ENCODE measurements around the gene SMIM36. TPM values are rescaled to one million over a fixed set of nuclear protein-coding genes. Genes with fewer than 3 reads are reported as not detected.

SMIM36 gene
- total and polyA plus RNA-seq, 2 experiments from 2014 or later: not detected

DNA sequence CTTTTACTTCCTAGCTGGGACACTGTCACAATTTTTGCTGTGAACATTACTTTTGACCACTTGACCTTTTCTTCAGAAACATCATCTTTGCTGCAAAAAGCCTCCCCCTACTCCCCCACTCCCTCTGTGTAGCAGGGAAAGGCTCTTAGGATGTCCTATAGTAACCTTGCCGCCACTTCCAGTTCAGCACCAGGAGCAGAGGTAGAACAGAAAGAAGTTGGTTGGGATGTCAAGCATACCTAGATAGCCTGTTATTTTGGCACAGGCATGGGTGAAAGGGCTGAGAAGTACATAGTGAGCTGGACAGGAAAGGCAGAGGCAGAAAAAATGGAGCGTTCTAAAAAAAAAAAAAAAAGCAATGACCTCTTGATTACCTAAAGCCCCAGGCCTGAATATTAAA, 31.3 kb downstream of the SMIM36 start:
- no peaks in the 10 kb centered on the region for H3K79me2 ChIP-seq (replicated peaks; ENCODE audit: insufficient read depth)
- no peak for TF ChIP-seq STAT1 (IDR thresholded peaks at IDR 0.05; ENCODE audit: unreplicated experiment)
- TF ChIP-seq, protein P1, sequence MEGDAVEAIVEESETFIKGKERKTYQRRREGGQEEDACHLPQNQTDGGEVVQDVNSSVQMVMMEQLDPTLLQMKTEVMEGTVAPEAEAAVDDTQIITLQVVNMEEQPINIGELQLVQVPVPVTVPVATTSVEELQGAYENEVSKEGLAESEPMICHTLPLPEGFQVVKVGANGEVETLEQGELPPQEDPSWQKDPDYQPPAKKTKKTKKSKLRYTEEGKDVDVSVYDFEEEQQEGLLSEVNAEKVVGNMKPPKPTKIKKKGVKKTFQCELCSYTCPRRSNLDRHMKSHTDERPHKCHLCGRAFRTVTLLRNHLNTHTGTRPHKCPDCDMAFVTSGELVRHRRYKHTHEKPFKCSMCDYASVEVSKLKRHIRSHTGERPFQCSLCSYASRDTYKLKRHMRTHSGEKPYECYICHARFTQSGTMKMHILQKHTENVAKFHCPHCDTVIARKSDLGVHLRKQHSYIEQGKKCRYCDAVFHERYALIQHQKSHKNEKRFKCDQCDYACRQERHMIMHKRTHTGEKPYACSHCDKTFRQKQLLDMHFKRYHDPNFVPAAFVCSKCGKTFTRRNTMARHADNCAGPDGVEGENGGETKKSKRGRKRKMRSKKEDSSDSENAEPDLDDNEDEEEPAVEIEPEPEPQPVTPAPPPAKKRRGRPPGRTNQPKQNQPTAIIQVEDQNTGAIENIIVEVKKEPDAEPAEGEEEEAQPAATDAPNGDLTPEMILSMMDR (conservative IDR thresholded peaks at IDR 0.05; ENCODE audit: low read depth in 2 of 2): no peak
- TF ChIP-seq ZNF331 (CRISPR knock-in tag; IDR thresholded peaks at IDR 0.05; ENCODE audit: low read depth): no peak
- TF ChIP-seq JUNB (IDR thresholded peaks at IDR 0.05; ENCODE audit: unreplicated experiment): no peak
- no peak for TF ChIP-seq NANOG (IDR thresholded peaks at IDR 0.05; ENCODE audit: borderline replicate concordance)
- TF ChIP-seq ETS1 (IDR thresholded peaks at IDR 0.05): no peak
- TF ChIP-seq, protein P2, sequence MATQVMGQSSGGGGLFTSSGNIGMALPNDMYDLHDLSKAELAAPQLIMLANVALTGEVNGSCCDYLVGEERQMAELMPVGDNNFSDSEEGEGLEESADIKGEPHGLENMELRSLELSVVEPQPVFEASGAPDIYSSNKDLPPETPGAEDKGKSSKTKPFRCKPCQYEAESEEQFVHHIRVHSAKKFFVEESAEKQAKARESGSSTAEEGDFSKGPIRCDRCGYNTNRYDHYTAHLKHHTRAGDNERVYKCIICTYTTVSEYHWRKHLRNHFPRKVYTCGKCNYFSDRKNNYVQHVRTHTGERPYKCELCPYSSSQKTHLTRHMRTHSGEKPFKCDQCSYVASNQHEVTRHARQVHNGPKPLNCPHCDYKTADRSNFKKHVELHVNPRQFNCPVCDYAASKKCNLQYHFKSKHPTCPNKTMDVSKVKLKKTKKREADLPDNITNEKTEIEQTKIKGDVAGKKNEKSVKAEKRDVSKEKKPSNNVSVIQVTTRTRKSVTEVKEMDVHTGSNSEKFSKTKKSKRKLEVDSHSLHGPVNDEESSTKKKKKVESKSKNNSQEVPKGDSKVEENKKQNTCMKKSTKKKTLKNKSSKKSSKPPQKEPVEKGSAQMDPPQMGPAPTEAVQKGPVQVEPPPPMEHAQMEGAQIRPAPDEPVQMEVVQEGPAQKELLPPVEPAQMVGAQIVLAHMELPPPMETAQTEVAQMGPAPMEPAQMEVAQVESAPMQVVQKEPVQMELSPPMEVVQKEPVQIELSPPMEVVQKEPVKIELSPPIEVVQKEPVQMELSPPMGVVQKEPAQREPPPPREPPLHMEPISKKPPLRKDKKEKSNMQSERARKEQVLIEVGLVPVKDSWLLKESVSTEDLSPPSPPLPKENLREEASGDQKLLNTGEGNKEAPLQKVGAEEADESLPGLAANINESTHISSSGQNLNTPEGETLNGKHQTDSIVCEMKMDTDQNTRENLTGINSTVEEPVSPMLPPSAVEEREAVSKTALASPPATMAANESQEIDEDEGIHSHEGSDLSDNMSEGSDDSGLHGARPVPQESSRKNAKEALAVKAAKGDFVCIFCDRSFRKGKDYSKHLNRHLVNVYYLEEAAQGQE (IDR thresholded peaks at IDR 0.05; ENCODE audit: unreplicated experiment): no peak
- TF ChIP-seq ZNF114 (CRISPR knock-in tag; IDR thresholded peaks at IDR 0.05): no peak
- TF ChIP-seq, protein P3, sequence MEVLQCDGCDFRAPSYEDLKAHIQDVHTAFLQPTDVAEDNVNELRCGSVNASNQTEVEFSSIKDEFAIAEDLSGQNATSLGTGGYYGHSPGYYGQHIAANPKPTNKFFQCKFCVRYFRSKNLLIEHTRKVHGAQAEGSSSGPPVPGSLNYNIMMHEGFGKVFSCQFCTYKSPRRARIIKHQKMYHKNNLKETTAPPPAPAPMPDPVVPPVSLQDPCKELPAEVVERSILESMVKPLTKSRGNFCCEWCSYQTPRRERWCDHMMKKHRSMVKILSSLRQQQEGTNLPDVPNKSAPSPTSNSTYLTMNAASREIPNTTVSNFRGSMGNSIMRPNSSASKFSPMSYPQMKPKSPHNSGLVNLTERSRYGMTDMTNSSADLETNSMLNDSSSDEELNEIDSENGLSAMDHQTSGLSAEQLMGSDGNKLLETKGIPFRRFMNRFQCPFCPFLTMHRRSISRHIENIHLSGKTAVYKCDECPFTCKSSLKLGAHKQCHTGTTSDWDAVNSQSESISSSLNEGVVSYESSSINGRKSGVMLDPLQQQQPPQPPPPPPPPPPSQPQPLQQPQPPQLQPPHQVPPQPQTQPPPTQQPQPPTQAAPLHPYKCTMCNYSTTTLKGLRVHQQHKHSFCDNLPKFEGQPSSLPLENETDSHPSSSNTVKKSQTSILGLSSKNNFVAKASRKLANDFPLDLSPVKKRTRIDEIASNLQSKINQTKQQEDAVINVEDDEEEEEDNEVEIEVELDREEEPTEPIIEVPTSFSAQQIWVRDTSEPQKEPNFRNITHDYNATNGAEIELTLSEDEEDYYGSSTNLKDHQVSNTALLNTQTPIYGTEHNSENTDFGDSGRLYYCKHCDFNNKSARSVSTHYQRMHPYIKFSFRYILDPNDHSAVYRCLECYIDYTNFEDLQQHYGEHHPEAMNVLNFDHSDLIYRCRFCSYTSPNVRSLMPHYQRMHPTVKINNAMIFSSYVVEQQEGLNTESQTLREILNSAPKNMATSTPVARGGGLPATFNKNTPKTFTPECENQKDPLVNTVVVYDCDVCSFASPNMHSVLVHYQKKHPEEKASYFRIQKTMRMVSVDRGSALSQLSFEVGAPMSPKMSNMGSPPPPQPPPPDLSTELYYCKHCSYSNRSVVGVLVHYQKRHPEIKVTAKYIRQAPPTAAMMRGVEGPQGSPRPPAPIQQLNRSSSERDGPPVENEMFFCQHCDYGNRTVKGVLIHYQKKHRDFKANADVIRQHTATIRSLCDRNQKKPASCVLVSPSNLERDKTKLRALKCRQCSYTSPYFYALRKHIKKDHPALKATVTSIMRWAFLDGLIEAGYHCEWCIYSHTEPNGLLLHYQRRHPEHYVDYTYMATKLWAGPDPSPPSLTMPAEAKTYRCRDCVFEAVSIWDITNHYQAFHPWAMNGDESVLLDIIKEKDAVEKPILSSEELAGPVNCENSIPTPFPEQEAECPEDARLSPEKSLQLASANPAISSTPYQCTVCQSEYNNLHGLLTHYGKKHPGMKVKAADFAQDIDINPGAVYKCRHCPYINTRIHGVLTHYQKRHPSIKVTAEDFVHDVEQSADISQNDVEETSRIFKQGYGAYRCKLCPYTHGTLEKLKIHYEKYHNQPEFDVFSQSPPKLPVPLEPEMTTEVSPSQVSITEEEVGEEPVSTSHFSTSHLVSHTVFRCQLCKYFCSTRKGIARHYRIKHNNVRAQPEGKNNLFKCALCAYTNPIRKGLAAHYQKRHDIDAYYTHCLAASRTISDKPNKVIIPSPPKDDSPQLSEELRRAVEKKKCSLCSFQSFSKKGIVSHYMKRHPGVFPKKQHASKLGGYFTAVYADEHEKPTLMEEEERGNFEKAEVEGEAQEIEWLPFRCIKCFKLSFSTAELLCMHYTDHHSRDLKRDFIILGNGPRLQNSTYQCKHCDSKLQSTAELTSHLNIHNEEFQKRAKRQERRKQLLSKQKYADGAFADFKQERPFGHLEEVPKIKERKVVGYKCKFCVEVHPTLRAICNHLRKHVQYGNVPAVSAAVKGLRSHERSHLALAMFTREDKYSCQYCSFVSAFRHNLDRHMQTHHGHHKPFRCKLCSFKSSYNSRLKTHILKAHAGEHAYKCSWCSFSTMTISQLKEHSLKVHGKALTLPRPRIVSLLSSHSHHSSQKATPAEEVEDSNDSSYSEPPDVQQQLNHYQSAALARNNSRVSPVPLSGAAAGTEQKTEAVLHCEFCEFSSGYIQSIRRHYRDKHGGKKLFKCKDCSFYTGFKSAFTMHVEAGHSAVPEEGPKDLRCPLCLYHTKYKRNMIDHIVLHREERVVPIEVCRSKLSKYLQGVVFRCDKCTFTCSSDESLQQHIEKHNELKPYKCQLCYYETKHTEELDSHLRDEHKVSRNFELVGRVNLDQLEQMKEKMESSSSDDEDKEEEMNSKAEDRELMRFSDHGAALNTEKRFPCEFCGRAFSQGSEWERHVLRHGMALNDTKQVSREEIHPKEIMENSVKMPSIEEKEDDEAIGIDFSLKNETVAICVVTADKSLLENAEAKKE (CRISPR knock-in tag; IDR thresholded peaks at IDR 0.05): no peak
- no peak for TF ChIP-seq EZH2phosphoT487 (IDR thresholded peaks at IDR 0.05; ENCODE audit: unreplicated experiment)
- H3K4me1 Mint-ChIP-seq: peaks cover 11% of the 10 kb centered on the region
- no peak overlapping the region for H3K4me3 Mint-ChIP-seq
- no peaks in the 10 kb centered on the region for H3K9me2 ChIP-seq (ENCODE audit: insufficient read depth)
- H3K27me3 Mint-ChIP-seq (ENCODE audit: insufficient read depth, low read depth, poor library complexity): no peaks in the 10 kb centered on the region
- H3K4me3 ChIP-seq: no peak overlapping the region
- no peaks in the 10 kb centered on the region for H3K4me1 ChIP-seq (ENCODE audit: insufficient read depth)
- no peaks in the 10 kb centered on the region for H3F3A ChIP-seq (replicated peaks; ENCODE audit: low read depth)
- no peak overlapping the region for H3K27ac ChIP-seq (ENCODE audit: low read depth)
- H3K36me3 ChIP-seq (ENCODE audit: insufficient read depth): no peaks in the 10 kb centered on the region
- no peaks in the 10 kb centered on the region for H4K20me1 ChIP-seq (replicated peaks; ENCODE audit: insufficient read depth)
- peaks cover 4% of the 10 kb centered on the region; the same call in 1 of the 3 replicates for H3K9me3 Mint-ChIP-seq
- H3K27me3 ChIP-seq (ENCODE audit: insufficient read depth): no peaks in the 10 kb centered on the region
- H3K27ac Mint-ChIP-seq: no peak overlapping the region
- H3K36me3 Mint-ChIP-seq (ENCODE audit: low read depth): no peaks in the 10 kb centered on the region
- H2AFZ ChIP-seq: no peak overlapping the region
- no peak overlapping the region for H3K4me2 ChIP-seq
- DNase-seq (ENCODE audit: low spot score) (no peak), ATAC-seq (no peak; the same call in 2 of the 3 replicates)
